Measurements from ENCODE around the gene NUP107.

NUP107 gene

GRCh38 chr12:68750506-68750905 lies 63.7 kb downstream of the NUP107 start:
- no peak overlapping the region for H3K27ac ChIP-seq
- TF ChIP-seq CTCF (conservative IDR thresholded peaks at IDR 0.05), result no peak
- no peak for TF ChIP-seq ZFX (IDR thresholded peaks at IDR 0.05)

GRCh38 chr12:68755536-68756243 lies 68.9 kb downstream of the NUP107 start:
- no peak overlapping the region for H3K27ac ChIP-seq
- TF ChIP-seq CTCF (conservative IDR thresholded peaks at IDR 0.05) (no peak), ZFX (IDR thresholded peaks at IDR 0.05) (no peak)

- TF ChIP-seq ZFX (IDR thresholded peaks at IDR 0.05) (no peak), CTCF (conservative IDR thresholded peaks at IDR 0.05) (no peak)
- H3K27ac ChIP-seq, result no peak overlapping the region
Measured at GRCh38 chr12:68759852-68760251, 73.1 kb downstream of the NUP107 start.

DNA sequence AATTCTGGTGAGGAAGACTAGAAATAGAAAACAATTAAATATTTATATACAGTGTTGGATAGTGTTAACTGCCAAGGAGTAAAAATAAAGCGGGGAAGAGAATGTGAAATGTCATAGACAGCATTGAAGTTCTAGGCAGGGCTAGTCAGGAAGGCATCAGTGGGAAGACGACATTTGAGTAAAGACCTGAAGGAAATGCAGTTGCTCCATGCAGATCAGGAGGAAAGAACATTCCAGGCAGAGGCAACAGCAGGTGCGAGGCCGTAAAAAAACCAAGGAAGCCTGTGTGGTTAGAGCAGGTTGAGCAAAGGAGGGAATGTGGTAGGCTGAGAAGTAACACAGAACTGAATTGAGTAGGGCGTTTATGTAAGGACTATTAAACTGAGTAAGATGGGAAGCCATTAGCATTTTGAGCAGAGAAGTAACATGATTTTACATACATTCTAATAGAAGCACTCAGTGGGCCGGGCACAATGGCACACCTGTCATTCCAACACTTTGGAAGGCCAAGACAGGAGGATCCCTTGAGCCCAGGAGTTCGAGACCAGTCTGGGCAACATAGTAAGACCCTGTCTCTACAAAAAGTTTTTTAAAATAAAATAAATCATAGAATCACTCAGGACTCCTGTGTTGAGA lies 74.1 kb downstream of the NUP107 start:
- H3K27ac ChIP-seq, result no peak overlapping the region
- TF ChIP-seq CTCF (conservative IDR thresholded peaks at IDR 0.05) (no peak), ZFX (IDR thresholded peaks at IDR 0.05) (no peak)

GRCh38 chr12:68761442-68761812 lies 74.6 kb downstream of the NUP107 start:
- TF ChIP-seq CTCF (conservative IDR thresholded peaks at IDR 0.05) (no peak), ZFX (IDR thresholded peaks at IDR 0.05) (no peak)
- H3K27ac ChIP-seq, result no peak overlapping the region

DNA sequence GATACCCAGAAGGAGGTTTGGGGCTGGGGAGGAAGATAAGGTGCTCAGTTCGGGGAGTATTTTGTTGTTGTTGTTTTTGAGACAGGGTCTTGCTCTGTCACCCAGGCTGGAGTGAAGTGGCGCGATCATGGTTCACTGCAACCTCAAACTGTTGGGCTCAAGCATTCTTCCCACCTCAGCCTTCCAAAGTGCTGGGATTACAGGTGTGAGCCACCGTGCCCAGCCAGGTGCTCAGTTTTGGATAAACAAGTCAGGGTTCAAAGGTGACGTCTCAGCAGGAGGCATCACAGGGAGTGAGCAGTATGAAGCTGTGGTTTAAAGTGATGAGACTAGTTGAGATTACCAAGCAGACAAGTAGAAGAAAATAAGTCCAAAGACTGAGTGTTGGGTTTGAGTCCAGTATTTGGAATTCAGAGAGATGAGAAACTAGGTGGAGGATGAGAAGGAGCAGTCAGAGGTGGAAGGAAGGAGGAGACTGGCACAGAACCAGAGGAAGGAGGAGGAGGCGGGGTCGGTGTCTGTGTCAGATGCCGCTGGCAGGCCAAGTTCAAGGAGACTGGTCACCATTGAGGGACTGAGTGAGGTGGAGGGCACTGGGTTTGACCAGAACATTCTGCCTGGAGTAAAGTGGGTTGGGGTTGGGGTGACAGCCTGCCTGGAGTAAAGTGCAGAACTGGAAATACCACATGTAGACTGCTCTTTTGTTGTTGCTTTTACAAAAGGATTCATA lies 75.3 kb downstream of the NUP107 start:
- TF ChIP-seq ZFX (IDR thresholded peaks at IDR 0.05), result no peak
- no peak for TF ChIP-seq CTCF (conservative IDR thresholded peaks at IDR 0.05)
- H3K27ac ChIP-seq, result no peak overlapping the region

DNA sequence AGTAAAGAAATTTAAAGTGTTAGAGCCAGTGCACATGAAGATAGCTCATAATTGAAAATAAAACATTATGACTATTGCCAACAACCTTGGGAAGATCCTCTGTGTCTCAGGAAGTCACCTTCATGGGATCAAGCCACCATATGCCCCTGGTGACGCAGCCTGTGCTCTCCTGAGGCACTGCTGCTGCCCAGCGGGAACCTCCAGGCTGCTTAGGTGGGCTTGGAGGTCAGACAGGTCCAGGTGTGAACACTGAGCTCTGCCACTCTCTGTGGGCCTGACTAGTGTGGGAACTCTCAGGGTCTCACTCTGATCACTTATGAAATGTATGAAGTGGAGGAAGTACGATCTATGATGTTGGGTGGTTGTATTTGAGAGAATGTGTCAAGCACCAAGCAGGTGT lies 75.9 kb downstream of the NUP107 start:
- TF ChIP-seq CTCF (conservative IDR thresholded peaks at IDR 0.05) (no peak), ZFX (IDR thresholded peaks at IDR 0.05) (no peak)
- H3K27ac ChIP-seq, result no peak overlapping the region

All from C4-2B (cell line).